GM12878 (cell line): Measurements from ENCODE around the gene CADM2. TPM values are rescaled to one million over a fixed set of nuclear protein-coding genes. Genes with fewer than 3 reads are reported as not detected.

Source experiments
- ATAC-seq: fragments of 200-7000 bp; cut with Tn5 transposase; 3 replicates; pipeline ENCODE4 v1.9.1; 2020; ENCODE audit warnings: mild to moderate bottlenecking, moderate library complexity
- BruUV-seq: library from RNA; stranded (reverse); fragments of 400-500 nt; replicated peaks from 2 replicates; lab custom pipeline; 2021; lab: Mats Ljungman, UMichigan
- CTCF ChIA-PET: fragments of 300-600 bp; sonication (Branson Sonifier 250); formaldehyde crosslinking; extraction: SDS; loops from one replicate; lab custom pipeline; 2021; ENCODE audit warnings: inconsistent platforms; lab: Yijun Ruan, JAX
- POLR2A ChIA-PET: fragments of 350-600 bp; formaldehyde crosslinking; extraction: SDS; loops from one replicate; lab custom pipeline; 2021; ENCODE audit warnings: inconsistent platforms; lab: Charles Lee
- RAD21 ChIA-PET: fragments of 300-600 bp; sonication (Branson Sonifier 250); formaldehyde crosslinking; loops from one replicate; lab custom pipeline; 2023; ENCODE audit warnings: antibody characterized with exemption; ENCODE audit not compliant: unreplicated experiment; lab: Charles Lee
- SMC1A ChIA-PET: fragments of 300-600 bp; sonication (Branson Sonifier 250); formaldehyde crosslinking; loops from one replicate; lab custom pipeline; 2023; ENCODE audit not compliant: unreplicated experiment, uncharacterized antibody; lab: Charles Lee
- DNase-seq: peaks from one replicate; pipeline ENCODE4 v3.0.0-alpha.2; 2011; ENCODE audit warnings: low read depth, low spot score
- FAIRE-seq: peaks from 3 replicates; lab custom pipeline; 2011; peaks lifted over from hg19 to GRCh38; lab: Jason Lieb, UNC
- H2AFZ ChIP-seq: 2 replicates; pipeline ENCODE4 v1.6.0; 2011; ENCODE audit warnings: low read depth, low read length, control low read depth; ENCODE audit not compliant: control insufficient read depth
- H3K27ac ChIP-seq: 2 replicates; pipeline ENCODE4 v1.5.1; 2011; ENCODE audit warnings: control low read depth; ENCODE audit not compliant: control insufficient read depth, insufficient read depth
- H3K27me3 ChIP-seq, 2 experiments: replicated peaks in 1 of 2; 2 replicates each; pipeline versions ENCODE4 v1.6.0 to v1.6.1; 2011; ENCODE audit warnings: low read length in 1 of 2; ENCODE audit not compliant: control insufficient read depth in 2 of 2, insufficient read depth in 2 of 2
- H3K36me3 ChIP-seq, 2 experiments: 2 replicates each; pipeline ENCODE4 v1.5.1; 2011; ENCODE audit warnings: low read length in 1 of 2; ENCODE audit not compliant: control insufficient read depth in 2 of 2, insufficient read depth in 2 of 2
- H3K4me1 ChIP-seq: 2 replicates; pipeline ENCODE4 v1.6.1; 2011; ENCODE audit warnings: mild to moderate bottlenecking, low read length, moderate library complexity, mixed read lengths; ENCODE audit not compliant: control insufficient read depth, insufficient read depth
- H3K4me2 ChIP-seq: 2 replicates; pipeline ENCODE4 v1.6.0; 2011; ENCODE audit warnings: control low read depth; ENCODE audit not compliant: control insufficient read depth, insufficient read depth
- H3K4me3 ChIP-seq: fragments of 200-600 bp; sonication (generic); 2 replicates; pipeline ENCODE4 v1.5.1; 2016
- H3K79me2 ChIP-seq: 2 replicates; pipeline ENCODE4 v1.6.0; 2011; ENCODE audit warnings: low read length; ENCODE audit not compliant: control insufficient read depth, insufficient read depth
- H3K9ac ChIP-seq: 2 replicates; pipeline ENCODE4 v1.8.0; 2011; ENCODE audit warnings: low read length, control low read depth, mixed read lengths; ENCODE audit not compliant: control insufficient read depth, insufficient read depth
- H3K9me3 ChIP-seq: replicated peaks from 3 replicates; pipeline ENCODE4 v1.5.1; 2011; ENCODE audit warnings: mild to moderate bottlenecking, low read length; ENCODE audit not compliant: control insufficient read depth, insufficient read depth
- H4K20me1 ChIP-seq: 2 replicates; pipeline ENCODE4 v1.6.0; 2011; ENCODE audit not compliant: control insufficient read depth, insufficient read depth
- ATF2 ChIP-seq: IDR thresholded peaks from 2 replicates; pipeline ENCODE4 v1.6.1; 2012; ENCODE audit warnings: low read length, inconsistent platforms
- ATF7 ChIP-seq: fragments of 450-650 bp; IDR thresholded peaks from 2 replicates; pipeline ENCODE4 v1.6.1; 2016; ENCODE audit warnings: low read depth, mild to moderate bottlenecking
- BHLHE40 ChIP-seq, 2 experiments: fragments of 450-650 bp in 1 of 2; IDR thresholded peaks; 2 replicates each; pipeline ENCODE4 v1.6.1; 2011 to 2017; ENCODE audit warnings: low read depth in 2 of 2, borderline replicate concordance in 1 of 2, improper control_type of control experiment in 1 of 2, low read length in 1 of 2, mild to moderate bottlenecking in 1 of 2
- CTCF ChIP-seq, 3 experiments: IDR thresholded peaks in 2 of 3; conservative IDR thresholded peaks in 1 of 3; 2 replicates each; pipeline ENCODE4 v1.5.1; 2011; ENCODE audit warnings: low read depth in 3 of 3, low read length in 3 of 3, mild to moderate bottlenecking in 3 of 3, control low read depth in 2 of 3, moderate library complexity in 2 of 3, inconsistent platforms in 1 of 3, mixed read lengths in 1 of 3; ENCODE audit not compliant: control insufficient read depth in 2 of 3, insufficient read depth in 1 of 3; ENCODE audit errors: extremely low read depth in 1 of 3
- GATAD2B ChIP-seq: fragments of 450-650 bp; conservative IDR thresholded peaks from 2 replicates; pipeline ENCODE4 v1.6.1; 2017; ENCODE audit warnings: low read depth, mild to moderate bottlenecking, moderate library complexity
- MEF2B ChIP-seq: fragments of 450-650 bp; IDR thresholded peaks from 2 replicates; pipeline ENCODE4 v1.6.1; 2018; ENCODE audit warnings: mild to moderate bottlenecking, moderate library complexity; ENCODE audit not compliant: partially characterized antibody, poor library complexity, severe bottlenecking
- NFXL1 ChIP-seq: fragments of 450-650 bp; IDR thresholded peaks from 2 replicates; pipeline ENCODE4 v1.6.1; 2017; ENCODE audit warnings: antibody characterized with exemption, mild to moderate bottlenecking, borderline replicate concordance
- NR2C2 ChIP-seq: IDR thresholded peaks from 2 replicates; pipeline ENCODE4 v1.6.1; 2011; ENCODE audit warnings: borderline replicate concordance, low read depth; ENCODE audit not compliant: control insufficient read depth, insufficient read length
- PAX8 ChIP-seq: fragments of 450-650 bp; IDR thresholded peaks from 2 replicates; pipeline ENCODE4 v1.6.1; 2017; ENCODE audit warnings: mild to moderate bottlenecking, moderate library complexity
- RAD51 ChIP-seq: fragments of 450-650 bp; IDR thresholded peaks from 2 replicates; pipeline ENCODE4 v1.6.1; 2016; ENCODE audit warnings: moderate library complexity, mild to moderate bottlenecking, inconsistent platforms
- SMARCA5 ChIP-seq: fragments of 450-650 bp; IDR thresholded peaks from 2 replicates; pipeline ENCODE4 v1.6.1; 2017; ENCODE audit warnings: mild to moderate bottlenecking
- TBL1XR1 ChIP-seq: IDR thresholded peaks from 2 replicates; pipeline ENCODE4 v1.6.1; 2012; ENCODE audit warnings: low read depth, low read length, improper control_type of control experiment
- ZBTB40 ChIP-seq: fragments of 450-650 bp; IDR thresholded peaks from 2 replicates; pipeline ENCODE4 v1.6.1; 2016; ENCODE audit warnings: mild to moderate bottlenecking, moderate library complexity, borderline replicate concordance
- ZNF622 ChIP-seq: fragments of 450-650 bp; IDR thresholded peaks from 2 replicates; pipeline ENCODE4 v1.6.1; 2017; ENCODE audit warnings: mild to moderate bottlenecking, inconsistent platforms
- WGBS: methylation state at CpG from one replicate; pipeline ENCODE4 v1.1.6; 2016; ENCODE audit warnings: low lambda C conversion rate; ENCODE audit not compliant: insufficient replicate concordance, insufficient coverage; ENCODE audit errors: missing lambda C conversion rate; 5-methylcytosine and 5-hydroxymethylcytosine counted together
- in situ Hi-C: fragments of 300-500 bp; cut with MboI; formaldehyde crosslinking; loops from 9 replicates; pipeline ENCODE4 v1.14.3; 2018; ENCODE audit warnings: mixed read lengths
- intact Hi-C: fragments of 100-400 bp; cut with micrococcal nuclease; formaldehyde crosslinking; loops from one replicate; pipeline ENCODE4 v1.14.2; 2022; ENCODE audit not compliant: unreplicated experiment
- polyA plus RNA-seq, 11 experiments: library from polyadenylated mRNA; depleted of rRNA in 4 of 11; unstranded in 6 of 11; stranded (reverse) in 5 of 11; fragments of >200 nt; fragmentation: Nextera tagmentation in 4 of 11; fragmentation: Illumina TruSeq in 1 of 11; extraction: Ambion mirVana in 4 of 11; extraction: Trizol in 1 of 11; gene quantifications; 1 replicate in 1 of 11; 2 replicates in 10 of 11; pipeline versions ENCODE4 v1.2.1 to v1.2.3, GENCODE V29; 2011 to 2016; ENCODE audit warnings: inconsistent platforms in 2 of 11, missing spikeins in 2 of 11, low read depth in 1 of 11
- total RNA-seq, 4 experiments: library from RNA; depleted of rRNA in 3 of 4; stranded (reverse); fragments of >200 nt in 3 of 4; fragmentation: Illumina TruSeq in 1 of 4; extraction: Trizol in 1 of 4; gene quantifications; 2 replicates each; pipeline versions ENCODE4 v1.2.1 to v1.2.3, GENCODE V29; 2013 to 2021
- TF ChIP-seq, protein P1 (sequence below): fragments of 450-650 bp; IDR thresholded peaks from 2 replicates; pipeline ENCODE4 v1.6.1; 2017; ENCODE audit warnings: mild to moderate bottlenecking

The CADM2 gene
- total and polyA plus RNA-seq, 10 of the 15 experiments (the other 5 are each of a cell fraction or from before 2014, with no cell fraction given) = 0.13 TPM; not detected in 9

DNA sequence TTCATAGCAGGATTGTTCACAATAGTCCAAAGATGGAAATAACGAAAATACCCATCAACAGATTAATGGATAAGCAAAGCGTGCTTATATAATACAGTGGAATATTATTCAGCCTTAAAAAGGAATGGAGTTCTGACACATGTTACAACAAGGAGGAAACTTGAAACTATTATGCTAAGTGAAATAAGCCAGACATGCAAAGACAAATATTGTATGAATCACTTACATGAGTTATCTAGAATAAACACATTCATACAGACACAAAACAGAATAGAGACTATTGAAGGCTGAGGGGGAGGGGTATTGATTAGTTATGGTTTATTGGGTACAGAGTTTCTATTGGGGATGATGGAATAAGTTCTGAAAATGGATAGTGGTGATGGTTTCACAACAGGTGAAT lies 438.6 kb downstream of the CADM2 start (continued):
- TF ChIP-seq MEF2B (no peak), NFXL1 (no peak), NR2C2 (no peak), ATF7 (no peak)

DNA sequence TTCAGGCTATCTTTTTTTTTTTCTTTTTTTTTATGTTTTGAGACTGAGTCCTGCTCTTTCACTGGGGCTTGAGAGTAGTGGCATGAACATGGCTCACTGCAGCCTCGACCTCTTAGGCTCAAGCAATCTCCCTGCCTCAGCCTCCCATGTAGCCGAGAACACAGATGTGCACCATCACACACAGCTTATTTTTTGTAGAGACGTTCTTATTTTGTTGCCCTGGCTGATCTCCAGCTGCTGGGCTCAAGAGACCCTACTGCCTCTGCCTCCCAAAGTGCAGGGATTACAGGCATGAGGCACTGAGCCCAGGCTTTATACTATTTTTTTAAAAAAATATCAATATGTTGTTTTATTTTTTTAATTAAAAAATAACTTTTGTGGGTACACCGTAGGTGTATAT lies 467.3 kb downstream of the CADM2 start:
- ChIA-PET SMC1A (no interaction called here), CTCF (no interaction called here), RAD21 (no interaction called here), POLR2A (no interaction called here)
- H3K36me3 ChIP-seq = no peaks in the 10 kb centered on the region
- 47% methylated on average over 4 of the region's 4 CpGs for WGBS
- ATAC-seq = no peak
- no peak overlapping the region for H2AFZ ChIP-seq
- H3K79me2 ChIP-seq = no peaks in the 10 kb centered on the region
- DNase-seq = no peak
- no peak overlapping the region for H3K9ac ChIP-seq
- no peak for FAIRE-seq
- no peaks in the 10 kb centered on the region for H4K20me1 ChIP-seq
- BruUV-seq = no TSS peak
- H3K4me2 ChIP-seq = no peak overlapping the region
- no peak overlapping the region for H3K27ac ChIP-seq
- H3K4me3 ChIP-seq = no peak overlapping the region
- intact Hi-C loops = no loop called here
- no peaks in the 10 kb centered on the region for H3K27me3 ChIP-seq
- H3K4me1 ChIP-seq = no peaks in the 10 kb centered on the region
- in situ Hi-C loops = no loop called here
- no peaks in the 10 kb centered on the region for H3K9me3 ChIP-seq
- TF ChIP-seq RAD51 (no peak), GATAD2B (no peak), ATF2 (no peak), ZBTB40 (no peak), ZNF622 (no peak), PAX8 (no peak), SMARCA5 (no peak), BHLHE40 (IDR thresholded peaks at IDR 0.05; ENCODE audit: borderline replicate concordance in 1 of 2, low read depth in 2 of 2, low read length in 1 of 2) (no peak), TBL1XR1 (no peak), CTCF (IDR thresholded peaks at IDR 0.05 in 2 of 3, conservative IDR thresholded peaks at IDR 0.05 in 1 of 3; ENCODE audit: control insufficient read depth in 2 of 3, extremely low read depth in 1 of 3, insufficient read depth in 1 of 3, low read depth in 3 of 3, low read length in 3 of 3) (no peak)
- TF ChIP-seq, protein P1, sequence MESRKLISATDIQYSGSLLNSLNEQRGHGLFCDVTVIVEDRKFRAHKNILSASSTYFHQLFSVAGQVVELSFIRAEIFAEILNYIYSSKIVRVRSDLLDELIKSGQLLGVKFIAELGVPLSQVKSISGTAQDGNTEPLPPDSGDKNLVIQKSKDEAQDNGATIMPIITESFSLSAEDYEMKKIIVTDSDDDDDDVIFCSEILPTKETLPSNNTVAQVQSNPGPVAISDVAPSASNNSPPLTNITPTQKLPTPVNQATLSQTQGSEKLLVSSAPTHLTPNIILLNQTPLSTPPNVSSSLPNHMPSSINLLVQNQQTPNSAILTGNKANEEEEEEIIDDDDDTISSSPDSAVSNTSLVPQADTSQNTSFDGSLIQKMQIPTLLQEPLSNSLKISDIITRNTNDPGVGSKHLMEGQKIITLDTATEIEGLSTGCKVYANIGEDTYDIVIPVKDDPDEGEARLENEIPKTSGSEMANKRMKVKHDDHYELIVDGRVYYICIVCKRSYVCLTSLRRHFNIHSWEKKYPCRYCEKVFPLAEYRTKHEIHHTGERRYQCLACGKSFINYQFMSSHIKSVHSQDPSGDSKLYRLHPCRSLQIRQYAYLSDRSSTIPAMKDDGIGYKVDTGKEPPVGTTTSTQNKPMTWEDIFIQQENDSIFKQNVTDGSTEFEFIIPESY = no peak
